OCI-M2 (cell line): ENCODE results near the gene PSKH1.
A peak's percentile ranks its signal among the peaks of the same experiment; 100 is the strongest.
"Not testable (repeated sequence)": the region's sequence is repeated elsewhere in the genome, so short reads cannot be mapped to it uniquely, and the experiment has no call there.

Experiments used
- DNase-seq: peaks from one replicate; lab custom pipeline; 2025; ENCODE audit not compliant: unreplicated experiment; lab: John Stamatoyannopoulos, UW

Gene PSKH1

GRCh38 chr16:67892899-67893742, at the start of gene PSKH1:
TSS of gene PSKH1 (plus strand) at chr16:67893254. CDS start at chr16:67908750, 15,496 bp downstream.
- DNase-seq: peak; percentile 61

GRCh38 chr16:67843343-67843765, 49.7 kb upstream of the PSKH1 start:
- no peak for DNase-seq

- no peak for DNase-seq
Observed at GRCh38 chr16:67844497-67844896, 48.6 kb upstream of the PSKH1 start.

- no peak for DNase-seq
Observed at GRCh38 chr16:67845291-67846062, 47.6 kb upstream of the PSKH1 start.

GRCh38 chr16:67846063-67846319, 47.1 kb upstream of the PSKH1 start:
- no peak for DNase-seq

- DNase-seq: peak; percentile 84
Observed at GRCh38 chr16:67846320-67847063, 46.6 kb upstream of the PSKH1 start, which contains the start of gene NUTF2. TSS of gene NUTF2 (plus strand) at chr16:67846933. CDS start at chr16:67865131, 18,198 bp downstream.

GRCh38 chr16:67847064-67847861, 45.8 kb upstream of the PSKH1 start, which contains the start of gene CENPT:
TSS of gene CENPT (minus strand) at chr16:67847693. CDS start at chr16:67833859, 13,834 bp downstream.
- DNase-seq: no peak

- no peak for DNase-seq
Observed at GRCh38 chr16:67848118-67848517, 44.9 kb upstream of the PSKH1 start.

GRCh38 chr16:67853670-67854069, 39.4 kb upstream of the PSKH1 start:
- DNase-seq: no peak

GRCh38 chr16:67855789-67856188, 37.3 kb upstream of the PSKH1 start:
- DNase-seq: no peak

- no peak for DNase-seq
Observed at GRCh38 chr16:67856927-67857546, 36.0 kb upstream of the PSKH1 start.

- no peak for DNase-seq
Observed at GRCh38 chr16:67857547-67858233, 35.4 kb upstream of the PSKH1 start.

- DNase-seq: no peak
Observed at GRCh38 chr16:67858500-67858899, 34.6 kb upstream of the PSKH1 start.

- DNase-seq: no peak
Observed at GRCh38 chr16:67860589-67861398, 32.3 kb upstream of the PSKH1 start.

GRCh38 chr16:67861877-67862276, 31.2 kb upstream of the PSKH1 start:
- no peak for DNase-seq

GRCh38 chr16:67862623-67863583, 30.2 kb upstream of the PSKH1 start:
- DNase-seq: no peak

- DNase-seq: not testable (repeated sequence)
Observed at GRCh38 chr16:67864044-67864443, 29.0 kb upstream of the PSKH1 start.

- DNase-seq: no peak
Observed at GRCh38 chr16:67864594-67864993, 28.5 kb upstream of the PSKH1 start.
